Measurements from ENCODE around the gene OTOS.

GRCh38 chr2:240095556-240096523 is 44.6 kb downstream of the OTOS start:
- TF ChIP-seq EZH2 (IDR thresholded peaks at IDR 0.05; ENCODE audit: borderline replicate concordance, insufficient read depth, low read depth, low read length, poor library complexity, severe bottlenecking) (no peak), CTCF (IDR thresholded peaks at IDR 0.05) (no peak)
